ENCODE results near the gene RAB3GAP1.
"Not testable (repeated sequence)": the region's sequence is repeated elsewhere in the genome, so short reads cannot be mapped to it uniquely, and the experiment has no call there.

- not testable (repeated sequence) for TF ChIP-seq CTCF (IDR thresholded peaks at IDR 0.05); EZH2 (IDR thresholded peaks at IDR 0.05; ENCODE audit: borderline replicate concordance, insufficient read depth, low read depth, low read length, poor library complexity, severe bottlenecking)
Observed at GRCh38 chr2:135033216-135033615, 18.9 kb upstream of the RAB3GAP1 start.
